ENCODE data around the gene SFR1.

Gene SFR1

GRCh38 chr10:104096692-104097091 is 25.3 kb upstream of the SFR1 start:
- Mint-ChIP-seq H3K4me3 (no peak overlapping the region), H3K36me3 (ENCODE audit: low read depth) (no peaks in the 10 kb centered on the region), H3K27ac (no peak overlapping the region), H3K27me3 (no peaks in the 10 kb centered on the region), H3K9me3 (no peaks in the 10 kb centered on the region), H3K4me1 (ENCODE audit: low read depth) (peaks cover 5% of the 10 kb centered on the region)
- intact Hi-C loops (cut with micrococcal nuclease): no loop called here

GRCh38 chr10:104098358-104098925 is 23.5 kb upstream of the SFR1 start:
- peaks cover 10% of the 10 kb centered on the region for H3K4me1 Mint-ChIP-seq (ENCODE audit: low read depth)
- no peaks in the 10 kb centered on the region for H3K27me3 Mint-ChIP-seq
- H3K4me3 Mint-ChIP-seq: no peak overlapping the region
- intact Hi-C loops (cut with micrococcal nuclease): no loop called here
- H3K9me3 Mint-ChIP-seq: no peaks in the 10 kb centered on the region
- H3K36me3 Mint-ChIP-seq (ENCODE audit: low read depth): no peaks in the 10 kb centered on the region
- H3K27ac Mint-ChIP-seq: no peak overlapping the region

GRCh38 chr10:104099269-104099668 is 22.7 kb upstream of the SFR1 start:
- H3K4me3 Mint-ChIP-seq: no peak overlapping the region
- no peaks in the 10 kb centered on the region for H3K9me3 Mint-ChIP-seq
- no peak overlapping the region for H3K27ac Mint-ChIP-seq
- H3K4me1 Mint-ChIP-seq (ENCODE audit: low read depth): peaks cover 10% of the 10 kb centered on the region
- no peaks in the 10 kb centered on the region for H3K36me3 Mint-ChIP-seq (ENCODE audit: low read depth)
- intact Hi-C loops (cut with micrococcal nuclease): no loop called here
- H3K27me3 Mint-ChIP-seq: no peaks in the 10 kb centered on the region

GRCh38 chr10:104099941-104100340 is 22.0 kb upstream of the SFR1 start:
- no peaks in the 10 kb centered on the region for H3K27me3 Mint-ChIP-seq
- H3K4me3 Mint-ChIP-seq: no peak overlapping the region
- intact Hi-C loops (cut with micrococcal nuclease): no loop called here
- H3K9me3 Mint-ChIP-seq: no peaks in the 10 kb centered on the region
- peaks cover 10% of the 10 kb centered on the region for H3K4me1 Mint-ChIP-seq (ENCODE audit: low read depth)
- no peak overlapping the region for H3K27ac Mint-ChIP-seq
- H3K36me3 Mint-ChIP-seq (ENCODE audit: low read depth): no peaks in the 10 kb centered on the region

GRCh38 chr10:104100795-104101194 is 21.2 kb upstream of the SFR1 start:
- Mint-ChIP-seq H3K4me1 (ENCODE audit: low read depth) (peaks cover 10% of the 10 kb centered on the region), H3K27ac (no peak overlapping the region), H3K9me3 (no peaks in the 10 kb centered on the region), H3K4me3 (no peak overlapping the region), H3K36me3 (ENCODE audit: low read depth) (no peaks in the 10 kb centered on the region), H3K27me3 (no peaks in the 10 kb centered on the region)
- intact Hi-C loops (cut with micrococcal nuclease): no loop called here

- H3K27ac Mint-ChIP-seq: no peak overlapping the region
- intact Hi-C loops (cut with micrococcal nuclease): no loop called here
- H3K36me3 Mint-ChIP-seq (ENCODE audit: low read depth): no peaks in the 10 kb centered on the region
- no peak overlapping the region for H3K4me3 Mint-ChIP-seq
- H3K4me1 Mint-ChIP-seq (ENCODE audit: low read depth): peaks cover 10% of the 10 kb centered on the region
- no peaks in the 10 kb centered on the region for H3K9me3 Mint-ChIP-seq
- H3K27me3 Mint-ChIP-seq: no peaks in the 10 kb centered on the region
Observed at GRCh38 chr10:104101902-104102301, 20.1 kb upstream of the SFR1 start.

- no peak overlapping the region for H3K4me3 Mint-ChIP-seq
- no peak overlapping the region for H3K27ac Mint-ChIP-seq
- H3K27me3 Mint-ChIP-seq: no peaks in the 10 kb centered on the region
- H3K36me3 Mint-ChIP-seq (ENCODE audit: low read depth): no peaks in the 10 kb centered on the region
- intact Hi-C loops (cut with micrococcal nuclease): no loop called here
- H3K9me3 Mint-ChIP-seq: no peaks in the 10 kb centered on the region
- peaks cover 10% of the 10 kb centered on the region for H3K4me1 Mint-ChIP-seq (ENCODE audit: low read depth)
Observed at GRCh38 chr10:104103956-104104355, 18.0 kb upstream of the SFR1 start.

- no peak overlapping the region for H3K27ac Mint-ChIP-seq
- H3K36me3 Mint-ChIP-seq (ENCODE audit: low read depth): no peaks in the 10 kb centered on the region
- H3K4me3 Mint-ChIP-seq: no peak overlapping the region
- intact Hi-C loops (cut with micrococcal nuclease): no loop called here
- H3K9me3 Mint-ChIP-seq: no peaks in the 10 kb centered on the region
- H3K27me3 Mint-ChIP-seq: no peaks in the 10 kb centered on the region
- peaks cover 10% of the 10 kb centered on the region for H3K4me1 Mint-ChIP-seq (ENCODE audit: low read depth)
Observed at GRCh38 chr10:104104418-104104817, 17.6 kb upstream of the SFR1 start.

- Mint-ChIP-seq H3K4me1 (ENCODE audit: low read depth) (peaks cover 15% of the 10 kb centered on the region), H3K27ac (no peak overlapping the region)
Observed at GRCh38 chr10:104104926-104105325, 17.0 kb upstream of the SFR1 start.

GRCh38 chr10:104109908-104110662 is 11.9 kb upstream of the SFR1 start:
- Mint-ChIP-seq H3K36me3 (ENCODE audit: low read depth) (no peaks in the 10 kb centered on the region), H3K4me1 (ENCODE audit: low read depth) (peaks cover 23% of the 10 kb centered on the region), H3K27ac (no peak overlapping the region), H3K9me3 (no peaks in the 10 kb centered on the region), H3K4me3 (no peak overlapping the region), H3K27me3 (no peaks in the 10 kb centered on the region)
- intact Hi-C loops (cut with micrococcal nuclease): no loop called here

More at GRCh38 chr10:104104926-104105325, 17.0 kb upstream of the SFR1 start:
- Mint-ChIP-seq H3K36me3 (ENCODE audit: low read depth) (no peaks in the 10 kb centered on the region), H3K9me3 (no peaks in the 10 kb centered on the region), H3K27me3 (no peaks in the 10 kb centered on the region), H3K4me3 (no peak overlapping the region)
- intact Hi-C loops (cut with micrococcal nuclease): no loop called here

- intact Hi-C loops (cut with micrococcal nuclease): no loop called here
- no peak overlapping the region for H3K4me3 Mint-ChIP-seq
- no peaks in the 10 kb centered on the region for H3K36me3 Mint-ChIP-seq (ENCODE audit: low read depth)
- H3K4me1 Mint-ChIP-seq (ENCODE audit: low read depth): peaks cover 23% of the 10 kb centered on the region
- H3K27ac Mint-ChIP-seq: no peak overlapping the region
- H3K9me3 Mint-ChIP-seq: no peaks in the 10 kb centered on the region
- no peaks in the 10 kb centered on the region for H3K27me3 Mint-ChIP-seq
Observed at GRCh38 chr10:104113376-104113956, 8.5 kb upstream of the SFR1 start.

- Mint-ChIP-seq H3K27me3 (no peaks in the 10 kb centered on the region), H3K27ac (no peak overlapping the region), H3K36me3 (ENCODE audit: low read depth) (no peaks in the 10 kb centered on the region), H3K9me3 (no peaks in the 10 kb centered on the region), H3K4me1 (ENCODE audit: low read depth) (peaks cover 24% of the 10 kb centered on the region), H3K4me3 (no peak overlapping the region)
- intact Hi-C loops (cut with micrococcal nuclease): no loop called here
Observed at GRCh38 chr10:104117839-104118323, 4.1 kb upstream of the SFR1 start.

- Mint-ChIP-seq H3K27me3 (no peaks in the 10 kb centered on the region), H3K9me3 (no peaks in the 10 kb centered on the region), H3K27ac (peak overlapping the region; percentile 97), H3K4me1 (ENCODE audit: low read depth) (peaks cover 14% of the 10 kb centered on the region), H3K36me3 (ENCODE audit: low read depth) (no peaks in the 10 kb centered on the region), H3K4me3 (no peak overlapping the region)
- intact Hi-C loops (cut with micrococcal nuclease): loop anchor here (5.0 to 10.0 kb wide), 4 partner anchors 95 to 235 kb away; partner anchors contain the start of genes CFAP58 and GSTO2
Observed at GRCh38 chr10:104119996-104120395, 2.0 kb upstream of the SFR1 start.

- intact Hi-C loops (cut with micrococcal nuclease): loop anchor here (5.0 to 10.0 kb wide), 4 partner anchors 96 to 236 kb away; partner anchors contain the start of genes CFAP58 and GSTO2
- Mint-ChIP-seq H3K4me1 (ENCODE audit: low read depth) (peaks cover 14% of the 10 kb centered on the region), H3K27me3 (no peaks in the 10 kb centered on the region), H3K9me3 (no peaks in the 10 kb centered on the region), H3K27ac (peak overlapping the region; percentile 97), H3K4me3 (peak overlapping the region; percentile 88), H3K36me3 (ENCODE audit: low read depth) (peaks cover 3% of the 10 kb centered on the region)
Observed at GRCh38 chr10:104120512-104120902, 1.5 kb upstream of the SFR1 start.

Data from dendritic cell treated with granulocyte-macrophage colony-stimulating factor and Interleukin-4, amounts not matched to agents 40 ng/mL and 50 ng/mL, for 4 days (primary cell).